ENCODE results near the gene QTRT2.

Gene QTRT2

DNA sequence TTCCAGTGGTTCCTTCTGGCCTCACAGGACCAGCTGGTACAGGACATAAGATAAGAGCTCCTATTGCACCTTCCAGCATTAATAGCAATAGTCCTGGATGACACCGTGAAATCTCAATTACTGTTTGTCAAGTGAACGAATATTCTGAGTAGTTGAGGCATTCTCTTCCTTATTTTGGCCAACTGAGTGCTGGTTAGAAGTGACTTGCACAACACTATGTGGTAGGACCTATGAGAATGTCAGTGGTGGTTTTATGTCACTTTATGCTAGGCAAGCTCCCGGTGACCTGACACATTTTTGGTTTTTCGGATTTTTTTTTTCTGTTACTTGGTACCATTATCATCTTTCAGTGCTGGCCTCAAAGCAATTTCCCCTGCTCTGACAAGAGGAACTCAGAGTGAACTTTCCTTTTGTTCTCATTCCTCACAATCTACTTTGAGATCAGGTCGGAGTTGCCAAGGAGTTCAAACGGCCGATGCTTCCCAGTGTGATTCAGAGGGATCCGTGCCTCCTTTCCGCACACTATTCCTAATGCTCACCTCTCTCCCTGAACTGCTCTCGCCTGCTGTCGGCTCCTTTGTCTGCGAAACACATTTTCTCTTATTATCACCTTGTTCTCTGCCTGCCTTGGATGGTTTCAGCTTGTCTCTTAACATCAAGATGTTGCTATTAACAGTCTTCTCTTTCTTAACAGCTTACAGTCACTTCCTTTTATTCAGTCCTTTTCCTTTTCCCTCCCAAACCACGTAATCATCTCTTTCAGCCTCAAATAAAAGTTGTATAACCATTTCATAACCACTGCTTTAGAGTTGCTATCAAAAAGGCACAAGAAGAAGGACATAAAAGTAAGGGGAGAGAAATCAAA, 35.8 kb downstream of the QTRT2 start:
- Histone ChIP-seq H3K27ac (replicated peaks; ENCODE audit: low read length) (no peak overlapping the region), H3K4ac (ENCODE audit: low read length) (no peak overlapping the region), H4K8ac (ENCODE audit: low read depth, low read length) (no peak overlapping the region), H2BK5ac (ENCODE audit: low read length) (no peak overlapping the region), H2BK15ac (ENCODE audit: low read length) (no peak overlapping the region), H3K27me3 (ENCODE audit: control insufficient read depth in 3 of 3, insufficient read depth in 3 of 3, low read depth in 1 of 3, low read length in 3 of 3) (no peaks in the 10 kb centered on the region), H3K79me1 (ENCODE audit: low read depth, low read length) (no peaks in the 10 kb centered on the region), H2BK12ac (ENCODE audit: low read length) (no peak overlapping the region), H2AFZ (ENCODE audit: low read length) (peak overlapping the region; percentile 57), H3K4me2 (ENCODE audit: insufficient read depth, low read length, poor library complexity, severe bottlenecking) (no peak overlapping the region), H3K4me3 (ENCODE audit: low read length in 2 of 2) (no peak overlapping the region), H3K23ac (ENCODE audit: low read depth, low read length, poor library complexity) (no peak overlapping the region), H4K91ac (ENCODE audit: low read depth, low read length, poor library complexity) (no peak overlapping the region), H3K14ac (ENCODE audit: low read length) (no peak overlapping the region), H3K9me3 (replicated peaks in 1 of 2; ENCODE audit: control insufficient read depth in 2 of 2, insufficient read depth in 1 of 2, low read depth in 1 of 2, low read length in 2 of 2) (peaks cover 0 to 4% of the 10 kb centered on the region in 2 donors), H2BK120ac (ENCODE audit: low read depth, low read length) (no peak overlapping the region), H3K4me1 (ENCODE audit: control insufficient read depth in 2 of 2, insufficient read depth in 1 of 2, low read depth in 1 of 2, low read length in 2 of 2) (peaks cover 5 to 11% of the 10 kb centered on the region in 2 donors), H3K36me3 (replicated peaks in 1 of 2; ENCODE audit: control insufficient read depth in 2 of 2, insufficient read depth in 2 of 2, low read length in 2 of 2) (peaks cover 4 to 16% of the 10 kb centered on the region in 2 donors), H3K18ac (ENCODE audit: low read length) (no peak overlapping the region), H2AK5ac (ENCODE audit: low read depth, low read length) (no peak overlapping the region), H3K9ac (ENCODE audit: low read depth, low read length, poor library complexity) (no peak overlapping the region)
- no peak for DNase-seq (ENCODE audit: low spot score)
- 100% methylated on average over 1 of the region's 13 CpGs for WGBS, 2 donors (ENCODE audit: extremely low coverage in 2 of 2, insufficient read length in 2 of 2, insufficient replicate concordance in 1 of 2)

DNA sequence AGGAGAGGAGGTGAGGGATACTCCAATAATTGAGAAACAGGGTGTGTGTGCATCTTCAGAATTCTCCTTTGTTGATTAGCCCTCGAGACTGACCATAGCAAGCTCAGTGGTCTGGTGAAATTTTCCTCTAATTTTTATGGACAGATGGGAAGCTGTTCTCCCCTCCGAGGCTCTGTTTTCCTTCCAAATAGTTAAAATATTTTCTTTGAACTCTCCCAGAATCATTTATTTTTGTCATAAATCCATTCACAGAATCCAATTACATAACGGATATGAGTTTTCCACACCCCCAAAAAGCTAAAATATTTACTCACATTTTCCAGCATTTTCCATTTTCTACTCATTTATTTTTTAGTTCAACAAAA, 36.5 kb downstream of the QTRT2 start:
- Histone ChIP-seq H4K91ac (ENCODE audit: low read depth, low read length, poor library complexity) (no peak overlapping the region), H2BK12ac (ENCODE audit: low read length) (no peak overlapping the region), H3K4me3 (ENCODE audit: low read length in 2 of 2) (no peak overlapping the region), H3K4me2 (ENCODE audit: insufficient read depth, low read length, poor library complexity, severe bottlenecking) (no peak overlapping the region), H3K4me1 (ENCODE audit: control insufficient read depth in 2 of 2, insufficient read depth in 1 of 2, low read depth in 1 of 2, low read length in 2 of 2) (peaks cover 5 to 11% of the 10 kb centered on the region in 2 donors), H2BK5ac (ENCODE audit: low read length) (no peak overlapping the region), H3K14ac (ENCODE audit: low read length) (no peak overlapping the region), H3K9ac (ENCODE audit: low read depth, low read length, poor library complexity) (no peak overlapping the region), H3K18ac (ENCODE audit: low read length) (no peak overlapping the region), H3K27me3 (ENCODE audit: control insufficient read depth in 3 of 3, insufficient read depth in 3 of 3, low read depth in 1 of 3, low read length in 3 of 3) (no peaks in the 10 kb centered on the region), H3K79me1 (ENCODE audit: low read depth, low read length) (no peaks in the 10 kb centered on the region), H3K23ac (ENCODE audit: low read depth, low read length, poor library complexity) (no peak overlapping the region), H2BK120ac (ENCODE audit: low read depth, low read length) (no peak overlapping the region), H2AFZ (ENCODE audit: low read length) (peak overlapping the region; percentile 57), H2AK5ac (ENCODE audit: low read depth, low read length) (no peak overlapping the region), H3K4ac (ENCODE audit: low read length) (no peak overlapping the region), H2BK15ac (ENCODE audit: low read length) (no peak overlapping the region), H3K27ac (replicated peaks; ENCODE audit: low read length) (no peak overlapping the region), H3K36me3 (replicated peaks in 1 of 2; ENCODE audit: control insufficient read depth in 2 of 2, insufficient read depth in 2 of 2, low read length in 2 of 2) (peaks cover 2 to 10% of the 10 kb centered on the region in 2 donors), H3K9me3 (replicated peaks in 1 of 2; ENCODE audit: control insufficient read depth in 2 of 2, insufficient read depth in 1 of 2, low read depth in 1 of 2, low read length in 2 of 2) (no peaks in the 10 kb centered on the region), H4K8ac (ENCODE audit: low read depth, low read length) (no peak overlapping the region)
- DNase-seq (ENCODE audit: low spot score) = no peak
- WGBS, 2 donors (ENCODE audit: extremely low coverage in 2 of 2, insufficient read length in 2 of 2, insufficient replicate concordance in 1 of 2) = no CpG with 5 or more reads among the region's 3 CpGs

DNA sequence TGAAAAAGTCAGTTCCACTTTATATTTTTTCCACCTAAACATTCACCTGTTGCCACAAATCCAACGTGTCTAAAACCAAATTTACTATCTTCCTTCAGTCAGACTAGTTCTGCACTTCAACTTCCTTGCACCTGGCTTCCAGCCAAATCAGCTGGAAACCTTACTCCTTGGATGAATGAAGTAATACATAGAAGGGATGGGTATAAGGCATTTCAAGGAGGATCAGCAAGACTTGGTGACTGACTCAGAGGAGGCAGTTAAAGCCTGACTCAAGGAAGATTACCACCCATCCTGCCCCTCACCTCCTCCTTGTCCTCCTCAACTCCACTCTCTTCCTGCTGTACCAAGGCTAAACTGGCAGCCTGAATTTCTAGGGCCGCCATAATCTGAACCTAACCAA, 37.1 kb downstream of the QTRT2 start:
- no CpG with 5 or more reads among the region's 2 CpGs for WGBS, 2 donors (ENCODE audit: extremely low coverage in 2 of 2, insufficient read length in 2 of 2, insufficient replicate concordance in 1 of 2)

DNA sequence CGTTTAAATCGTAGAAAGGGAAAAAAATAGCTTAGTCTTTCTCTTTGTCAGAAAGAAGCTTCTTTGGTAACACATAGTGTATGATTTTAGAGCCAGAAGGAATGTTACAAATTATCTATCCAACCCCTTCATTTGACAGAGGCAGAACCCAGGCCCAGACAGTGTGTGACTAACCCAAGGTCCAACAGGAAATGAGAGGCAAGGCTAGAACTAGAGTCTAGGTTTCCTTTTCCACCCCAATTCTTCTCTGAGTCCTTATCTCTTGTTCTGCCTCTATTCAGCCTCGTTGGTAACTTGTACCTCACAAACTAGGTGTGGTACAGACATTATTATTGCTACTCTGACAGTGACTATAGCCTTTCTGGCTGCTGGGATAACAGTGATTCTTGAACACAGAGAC, 39.3 kb downstream of the QTRT2 start:
- H3K18ac ChIP-seq (ENCODE audit: low read length) = no peak overlapping the region
- no peaks in the 10 kb centered on the region for H3K27me3 ChIP-seq (ENCODE audit: control insufficient read depth in 3 of 3, insufficient read depth in 3 of 3, low read depth in 1 of 3, low read length in 3 of 3)
- peaks cover 8 to 12% of the 10 kb centered on the region in 2 donors for H3K4me1 ChIP-seq (ENCODE audit: control insufficient read depth in 2 of 2, insufficient read depth in 1 of 2, low read depth in 1 of 2, low read length in 2 of 2)
- no peaks in the 10 kb centered on the region for H3K79me1 ChIP-seq (ENCODE audit: low read depth, low read length)
- H3K36me3 ChIP-seq (replicated peaks in 1 of 2; ENCODE audit: control insufficient read depth in 2 of 2, insufficient read depth in 2 of 2, low read length in 2 of 2) = no peaks in the 10 kb centered on the region
- H3K4me3 ChIP-seq (ENCODE audit: low read length in 2 of 2) = no peak overlapping the region
- H2AFZ ChIP-seq (ENCODE audit: low read length) = no peak overlapping the region
- H2BK15ac ChIP-seq (ENCODE audit: low read length) = no peak overlapping the region
- H3K9me3 ChIP-seq (replicated peaks in 1 of 2; ENCODE audit: control insufficient read depth in 2 of 2, insufficient read depth in 1 of 2, low read depth in 1 of 2, low read length in 2 of 2) = no peaks in the 10 kb centered on the region
- H2BK120ac ChIP-seq (ENCODE audit: low read depth, low read length) = no peak overlapping the region
- no CpG with 5 or more reads among the region's 3 CpGs for WGBS, 2 donors (ENCODE audit: extremely low coverage in 2 of 2, insufficient read length in 2 of 2, insufficient replicate concordance in 1 of 2)
- no peak for DNase-seq (ENCODE audit: low spot score)
- no peak overlapping the region for H3K23ac ChIP-seq (ENCODE audit: low read depth, low read length, poor library complexity)
- H3K14ac ChIP-seq (ENCODE audit: low read length) = no peak overlapping the region
- no peak overlapping the region for H3K9ac ChIP-seq (ENCODE audit: low read depth, low read length, poor library complexity)
- H4K91ac ChIP-seq (ENCODE audit: low read depth, low read length, poor library complexity) = no peak overlapping the region
- H2BK5ac ChIP-seq (ENCODE audit: low read length) = no peak overlapping the region
- H4K8ac ChIP-seq (ENCODE audit: low read depth, low read length) = no peak overlapping the region
- H2AK5ac ChIP-seq (ENCODE audit: low read depth, low read length) = no peak overlapping the region
- no peak overlapping the region for H3K27ac ChIP-seq (replicated peaks; ENCODE audit: low read length)
- H3K4me2 ChIP-seq (ENCODE audit: insufficient read depth, low read length, poor library complexity, severe bottlenecking) = no peak overlapping the region
- no peak overlapping the region for H2BK12ac ChIP-seq (ENCODE audit: low read length)
- H3K4ac ChIP-seq (ENCODE audit: low read length) = no peak overlapping the region

More for the DNA sequence above, 37.1 kb downstream of the QTRT2 start:
- H4K91ac ChIP-seq (ENCODE audit: low read depth, low read length, poor library complexity) = no peak overlapping the region
- H3K4me1 ChIP-seq (ENCODE audit: control insufficient read depth in 2 of 2, insufficient read depth in 1 of 2, low read depth in 1 of 2, low read length in 2 of 2) = peaks cover 5 to 11% of the 10 kb centered on the region in 2 donors
- no peak overlapping the region for H3K18ac ChIP-seq (ENCODE audit: low read length)
- no peak overlapping the region for H2BK120ac ChIP-seq (ENCODE audit: low read depth, low read length)
- no peak overlapping the region for H3K9ac ChIP-seq (ENCODE audit: low read depth, low read length, poor library complexity)
- no peak overlapping the region for H4K8ac ChIP-seq (ENCODE audit: low read depth, low read length)
- no peak overlapping the region for H2BK15ac ChIP-seq (ENCODE audit: low read length)
- H3K79me1 ChIP-seq (ENCODE audit: low read depth, low read length) = no peaks in the 10 kb centered on the region
- H3K36me3 ChIP-seq (replicated peaks in 1 of 2; ENCODE audit: control insufficient read depth in 2 of 2, insufficient read depth in 2 of 2, low read length in 2 of 2) = peaks cover under 1 to 4% of the 10 kb centered on the region in 2 donors
- no peak overlapping the region for H3K14ac ChIP-seq (ENCODE audit: low read length)
- H2BK5ac ChIP-seq (ENCODE audit: low read length) = no peak overlapping the region
- H3K9me3 ChIP-seq (replicated peaks in 1 of 2; ENCODE audit: control insufficient read depth in 2 of 2, insufficient read depth in 1 of 2, low read depth in 1 of 2, low read length in 2 of 2) = no peaks in the 10 kb centered on the region
- no peak overlapping the region for H3K23ac ChIP-seq (ENCODE audit: low read depth, low read length, poor library complexity)
- H2AFZ ChIP-seq (ENCODE audit: low read length) = no peak overlapping the region
- H2AK5ac ChIP-seq (ENCODE audit: low read depth, low read length) = no peak overlapping the region
- DNase-seq (ENCODE audit: low spot score) = no peak
- H3K4me3 ChIP-seq (ENCODE audit: low read length in 2 of 2) = no peak overlapping the region
- no peak overlapping the region for H3K4me2 ChIP-seq (ENCODE audit: insufficient read depth, low read length, poor library complexity, severe bottlenecking)
- H2BK12ac ChIP-seq (ENCODE audit: low read length) = no peak overlapping the region
- no peaks in the 10 kb centered on the region for H3K27me3 ChIP-seq (ENCODE audit: control insufficient read depth in 3 of 3, insufficient read depth in 3 of 3, low read depth in 1 of 3, low read length in 3 of 3)
- H3K27ac ChIP-seq (replicated peaks; ENCODE audit: low read length) = no peak overlapping the region
- H3K4ac ChIP-seq (ENCODE audit: low read length) = no peak overlapping the region
